Esophagus squamous epithelium (tissue), 5 donors: ENCODE data around the gene CACNA2D3. TPM values are rescaled to one million over a fixed set of nuclear protein-coding genes. Genes with fewer than 3 reads are reported as not detected.

Source experiments
- DNase-seq: peaks from one replicate; lab custom pipeline; 2025; lab: John Stamatoyannopoulos, UW
- H3K27ac ChIP-seq, 4 donors: fragments of 200-600 bp; sonication (generic); one replicate each; pipeline ENCODE4 v1.5.1; 2016 to 2019; ENCODE audit warnings: mild to moderate bottlenecking in 1 of 4
- H3K27me3 ChIP-seq, 4 donors: fragments of 200-600 bp; sonication (generic); 1 replicate in 3 of 4; 2 replicates in 1 of 4; pipeline versions ENCODE4 v1.5.1 to v1.6.0; 2017 to 2021; ENCODE audit warnings: antibody characterized with exemption in 1 of 4
- H3K36me3 ChIP-seq, 3 donors: fragments of 200-600 bp; sonication (generic); one replicate each; pipeline ENCODE4 v1.5.1; 2016 to 2019
- H3K4me1 ChIP-seq, 3 donors: fragments of 200-600 bp; sonication (generic); one replicate each; pipeline ENCODE4 v1.5.1; 2017 to 2019
- H3K4me3 ChIP-seq, 4 donors: fragments of 200-600 bp; sonication (generic); 1 replicate in 3 of 4; 2 replicates in 1 of 4; pipeline ENCODE4 v1.5.1; 2016 to 2019; ENCODE audit warnings: mild to moderate bottlenecking in 2 of 4, moderate library complexity in 1 of 4
- H3K9me3 ChIP-seq, 3 donors: fragments of 200-600 bp; sonication (generic); one replicate each; pipeline ENCODE4 v1.5.1; 2016 to 2019
- CTCF ChIP-seq, 6 experiments: fragments of 450-650 bp in 4 of 6; fragments of 200-600 bp in 2 of 6; sonication (generic) in 2 of 6; IDR thresholded peaks; one replicate each; pipeline ENCODE4 v1.5.1; 2016 to 2019; ENCODE audit warnings: antibody characterized with exemption in 6 of 6, mild to moderate bottlenecking in 4 of 6, moderate library complexity in 4 of 6
- POLR2A ChIP-seq, 4 donors: fragments of 450-650 bp; IDR thresholded peaks; one replicate each; pipeline ENCODE4 v1.6.1; 2017; ENCODE audit warnings: antibody characterized with exemption in 4 of 4, mild to moderate bottlenecking in 4 of 4, moderate library complexity in 3 of 4
- WGBS, 2 donors: methylation state at CpG; one replicate each; pipeline ENCODE4 v1.1.5; 2018; 5-methylcytosine and 5-hydroxymethylcytosine counted together
- intact Hi-C: fragments of 100-400 bp; cut with DNase I; formaldehyde crosslinking; loops from one replicate; pipeline ENCODE4 v1.15.0; 2022
- total RNA-seq, 4 donors: library from RNA; depleted of rRNA; stranded (reverse); fragments of >200 nt; gene quantifications; one replicate each; pipeline ENCODE4 v1.1.0, GENCODE V29; 2016
- donor health status: DM: yes; HTN: yes; CAD: no.

Gene CACNA2D3
- total RNA-seq, 4 donors from 2014 or later, result 1.2 to 7.1 (median 5.1) TPM

GRCh38 chr3:54531741-54532140 lies 409.4 kb downstream of the CACNA2D3 start:
- H3K27me3 ChIP-seq, result no peaks in the 10 kb centered on the region
- intact Hi-C loops, result no loop called here
- no peak overlapping the region for H3K4me3 ChIP-seq
- no peak for TF ChIP-seq CTCF (IDR thresholded peaks at IDR 0.05)
- TF ChIP-seq POLR2A (IDR thresholded peaks at IDR 0.05), result no peak
- H3K27ac ChIP-seq, result no peak overlapping the region
- H3K36me3 ChIP-seq, result no peaks in the 10 kb centered on the region
- H3K9me3 ChIP-seq, result peaks cover 0 to 2% (median 2%) of the 10 kb centered on the region in 3 donors
- H3K4me1 ChIP-seq, result peaks cover 0 to 8% (median 0%) of the 10 kb centered on the region in 3 donors
- DNase-seq, result no peak
- 81 to 92% methylated on average over 6 of the region's 6 CpGs for WGBS, 2 donors

- no peaks in the 10 kb centered on the region for H3K36me3 ChIP-seq
- no peak overlapping the region for H3K27ac ChIP-seq
- intact Hi-C loops, result no loop called here
- no peak for DNase-seq
- H3K4me1 ChIP-seq, result no peaks in the 10 kb centered on the region
- no peaks in the 10 kb centered on the region for H3K27me3 ChIP-seq
- WGBS, 2 donors, result 53 to 66% methylated on average over 4 of the region's 4 CpGs
- no peak overlapping the region for H3K4me3 ChIP-seq
- TF ChIP-seq POLR2A (IDR thresholded peaks at IDR 0.05), result no peak
- no peak for TF ChIP-seq CTCF (IDR thresholded peaks at IDR 0.05)
- no peaks in the 10 kb centered on the region for H3K9me3 ChIP-seq
These were observed 411.5 kb downstream of the CACNA2D3 start for GRCh38 chr3:54533856-54534255.

- intact Hi-C loops, result no loop called here
- TF ChIP-seq POLR2A (IDR thresholded peaks at IDR 0.05), result no peak
- no peak for TF ChIP-seq CTCF (IDR thresholded peaks at IDR 0.05)
- Histone ChIP-seq H3K9me3 (no peaks in the 10 kb centered on the region), H3K4me1 (no peaks in the 10 kb centered on the region), H3K27me3 (no peaks in the 10 kb centered on the region), H3K27ac (no peak overlapping the region), H3K4me3 (no peak overlapping the region), H3K36me3 (no peaks in the 10 kb centered on the region)
- 74 to 89% methylated on average over 1 of the region's 1 CpG for WGBS, 2 donors
- DNase-seq, result no peak
These were observed 413.3 kb downstream of the CACNA2D3 start for GRCh38 chr3:54535619-54536018.

- no peaks in the 10 kb centered on the region for H3K36me3 ChIP-seq
- 67 to 77% methylated on average over 1 to 2 of the region's 2 CpGs for WGBS, 2 donors
- DNase-seq, result no peak
- H3K9me3 ChIP-seq, result no peaks in the 10 kb centered on the region
- no peak overlapping the region for H3K4me3 ChIP-seq
- intact Hi-C loops, result no loop called here
- TF ChIP-seq CTCF (IDR thresholded peaks at IDR 0.05), result no peak
- TF ChIP-seq POLR2A (IDR thresholded peaks at IDR 0.05), result no peak
- H3K27ac ChIP-seq, result no peak overlapping the region
- H3K27me3 ChIP-seq, result no peaks in the 10 kb centered on the region
- H3K4me1 ChIP-seq, result no peaks in the 10 kb centered on the region
These were observed 414.1 kb downstream of the CACNA2D3 start for GRCh38 chr3:54536450-54536849.

- no peak overlapping the region for H3K4me3 ChIP-seq
- intact Hi-C loops, result no loop called here
- no peak overlapping the region for H3K27ac ChIP-seq
- 90 to 95% methylated on average over 3 to 4 of the region's 6 CpGs for WGBS, 2 donors
- H3K4me1 ChIP-seq, result no peaks in the 10 kb centered on the region
- DNase-seq, result no peak
- TF ChIP-seq CTCF (IDR thresholded peaks at IDR 0.05) (no peak), POLR2A (IDR thresholded peaks at IDR 0.05) (no peak)
- H3K27me3 ChIP-seq, result no peaks in the 10 kb centered on the region
- H3K9me3 ChIP-seq, result no peaks in the 10 kb centered on the region
- H3K36me3 ChIP-seq, result no peaks in the 10 kb centered on the region
These were observed 415.2 kb downstream of the CACNA2D3 start for GRCh38 chr3:54537506-54537905.
